Brain pericyte (primary cell): ENCODE data around the gene FAM78A.

ENCODE experiments used
- DNase-seq: peaks from one replicate; pipeline ENCODE4 v3.0.0-alpha.2; 2012; ENCODE audit warnings: low read depth, low spot score

Gene FAM78A, protein sequence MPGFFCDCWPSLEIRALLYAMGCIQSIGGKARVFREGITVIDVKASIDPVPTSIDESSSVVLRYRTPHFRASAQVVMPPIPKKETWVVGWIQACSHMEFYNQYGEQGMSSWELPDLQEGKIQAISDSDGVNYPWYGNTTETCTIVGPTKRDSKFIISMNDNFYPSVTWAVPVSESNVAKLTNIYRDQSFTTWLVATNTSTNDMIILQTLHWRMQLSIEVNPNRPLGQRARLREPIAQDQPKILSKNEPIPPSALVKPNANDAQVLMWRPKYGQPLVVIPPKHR

DNA sequence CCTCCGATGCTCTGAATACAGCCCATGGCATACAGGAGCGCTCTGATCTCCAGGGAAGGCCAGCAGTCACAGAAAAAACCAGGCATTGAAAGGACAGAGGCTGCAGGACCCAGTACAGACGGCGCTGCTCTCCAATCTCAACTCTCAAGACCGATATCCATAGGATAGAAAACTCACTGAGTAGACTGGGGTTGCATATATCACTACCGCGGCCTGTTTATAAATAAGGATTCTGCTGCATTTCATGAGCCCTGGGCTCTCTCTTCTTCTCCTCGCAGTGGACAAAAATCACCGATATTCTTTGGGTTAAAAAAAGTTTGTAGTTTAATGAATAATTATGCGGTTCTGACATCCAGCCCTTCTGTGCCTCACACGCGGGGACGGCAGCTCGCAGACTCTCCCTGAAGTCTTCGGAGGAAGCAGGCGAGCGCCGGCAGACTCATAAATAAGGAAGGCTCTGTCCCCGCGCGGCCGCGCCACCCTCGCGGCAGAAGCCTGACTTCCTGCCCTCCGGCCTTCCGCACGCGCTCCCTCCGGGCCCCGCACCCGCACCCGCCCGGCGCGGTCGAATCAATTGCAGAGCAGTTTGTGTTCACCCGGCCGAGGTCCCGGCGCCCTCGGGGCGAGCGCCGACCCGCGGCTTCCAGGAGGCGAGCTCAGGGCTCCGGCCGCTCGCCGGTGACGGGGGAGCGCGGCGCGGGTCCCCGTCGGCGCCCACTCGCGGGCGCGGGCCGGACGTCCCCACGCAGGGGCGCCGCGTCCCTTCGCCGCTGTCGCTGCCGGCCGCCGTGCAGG lies at the start of gene FAM78A:
Gene FAM78A (minus strand): TSS at position 417 of the 795 bp plus-strand sequence. CDS start 331 bp downstream, at position 86.
- DNase-seq: no peak

DNA sequence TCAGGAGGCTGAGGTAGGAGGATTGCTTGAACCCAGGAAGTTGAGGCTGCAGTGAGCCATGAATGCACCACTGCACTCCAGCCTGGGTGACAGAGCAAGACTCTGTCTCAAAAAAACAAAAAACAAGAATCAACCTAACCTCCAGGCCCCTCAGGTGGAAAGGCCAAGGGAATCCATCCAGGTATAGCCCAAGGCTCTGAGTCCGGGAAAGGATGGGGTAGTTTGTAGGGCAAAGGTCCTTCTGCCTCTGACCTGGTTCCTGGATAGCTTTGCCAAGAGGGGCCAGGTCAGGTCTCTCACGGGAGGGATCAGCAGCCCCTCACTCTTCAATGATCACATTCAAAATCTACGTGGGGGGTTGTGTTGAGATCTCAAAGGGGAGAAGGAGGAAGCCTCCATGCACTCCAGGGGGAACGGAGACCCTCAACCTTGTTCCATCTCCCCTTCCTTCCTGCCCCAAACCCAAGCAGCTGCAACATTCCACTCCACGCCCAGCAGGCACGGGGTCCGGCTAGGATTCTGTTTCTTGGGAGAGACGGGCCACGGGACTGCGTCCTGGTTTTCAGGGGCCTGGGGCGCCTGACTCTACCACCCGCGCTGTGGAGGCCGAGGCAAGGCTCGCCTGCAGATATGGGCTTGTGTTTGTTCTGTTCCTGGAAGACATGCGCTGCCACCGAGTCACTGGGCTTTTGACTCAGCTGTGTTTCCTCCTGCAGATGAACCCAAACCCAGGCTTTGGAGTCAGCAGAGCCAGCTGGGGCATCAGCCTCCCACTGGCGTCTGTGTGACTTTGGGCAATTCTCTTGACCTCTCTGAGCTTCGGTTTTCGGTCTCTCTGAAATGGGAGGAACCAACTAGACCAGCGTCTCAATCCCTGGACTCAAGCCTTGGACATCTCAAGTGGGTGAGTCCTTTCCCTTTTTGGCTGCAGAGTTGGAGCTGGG lies 48.7 kb upstream of the FAM78A start:
- DNase-seq: no peak

DNA sequence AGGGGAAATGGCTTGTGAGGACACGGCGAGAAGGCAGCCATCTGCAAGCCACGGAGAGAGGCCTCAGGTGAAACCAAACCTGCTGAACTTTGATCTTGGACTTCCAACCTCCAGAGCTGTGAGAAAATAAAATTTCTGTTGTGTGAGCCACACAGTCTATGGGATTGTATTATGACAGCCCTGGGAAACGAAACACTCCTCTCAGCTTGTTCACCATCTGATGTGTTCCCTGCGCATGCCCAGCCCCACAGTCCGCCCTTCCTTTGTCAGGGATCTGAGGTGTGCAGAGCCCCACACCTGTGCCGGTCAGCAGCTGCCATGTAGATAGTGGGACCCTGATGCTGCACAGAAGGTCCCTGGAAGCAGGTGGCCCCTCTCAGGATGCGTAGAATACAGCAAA lies 47.3 kb upstream of the FAM78A start:
- no peak for DNase-seq

DNA sequence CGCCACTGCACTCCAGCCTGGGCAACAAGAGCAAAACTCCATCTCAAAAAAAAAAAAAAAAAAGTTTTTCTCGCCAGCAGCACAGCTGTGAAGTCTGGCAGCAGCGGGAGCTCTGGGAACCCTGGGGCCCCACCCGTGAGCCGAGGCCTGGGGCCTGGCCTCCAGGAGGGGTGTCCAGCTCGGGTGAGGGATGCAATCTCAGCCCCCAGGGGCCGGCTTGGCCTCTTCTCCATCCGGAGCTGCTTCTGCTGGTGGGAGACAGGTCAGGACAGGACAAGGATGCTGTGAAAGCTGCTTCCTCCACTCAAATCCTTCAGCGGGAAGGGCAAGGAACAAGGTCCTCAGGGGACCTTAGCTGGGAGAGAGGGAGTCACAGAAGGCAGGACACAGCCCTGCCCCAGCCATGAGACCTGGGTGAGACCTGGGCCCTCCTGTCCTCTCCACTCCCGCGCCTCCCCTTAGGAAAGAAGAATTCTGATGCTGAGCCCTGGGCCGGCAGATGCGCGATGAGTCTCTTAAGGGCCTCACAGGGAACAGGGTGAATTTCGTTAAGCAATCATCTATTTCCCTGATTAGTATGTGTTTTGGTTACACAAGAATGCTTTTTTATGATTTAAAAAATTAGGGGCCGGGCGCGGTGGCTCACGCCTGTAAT lies 43.8 kb upstream of the FAM78A start:
- DNase-seq: no peak

DNA sequence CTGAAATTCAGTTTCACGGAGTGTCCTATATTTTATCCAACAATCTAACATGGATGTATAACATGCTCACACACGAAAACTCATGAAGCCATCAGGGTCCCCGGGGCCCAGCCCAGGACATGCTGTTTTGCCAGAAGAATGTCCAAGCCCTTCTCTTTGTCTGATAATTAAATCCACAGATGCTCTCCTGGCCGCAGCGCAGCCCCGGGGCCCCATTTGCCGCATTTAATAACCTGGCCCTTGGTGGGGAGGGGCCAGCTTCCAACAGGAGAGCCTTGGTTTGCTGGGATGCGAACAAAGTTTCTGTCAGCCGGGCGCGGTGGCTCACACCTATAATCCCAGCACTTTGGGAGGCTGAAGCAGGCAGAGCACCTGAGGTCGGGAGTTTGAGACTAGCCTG lies 43.2 kb upstream of the FAM78A start:
- no peak for DNase-seq

DNA sequence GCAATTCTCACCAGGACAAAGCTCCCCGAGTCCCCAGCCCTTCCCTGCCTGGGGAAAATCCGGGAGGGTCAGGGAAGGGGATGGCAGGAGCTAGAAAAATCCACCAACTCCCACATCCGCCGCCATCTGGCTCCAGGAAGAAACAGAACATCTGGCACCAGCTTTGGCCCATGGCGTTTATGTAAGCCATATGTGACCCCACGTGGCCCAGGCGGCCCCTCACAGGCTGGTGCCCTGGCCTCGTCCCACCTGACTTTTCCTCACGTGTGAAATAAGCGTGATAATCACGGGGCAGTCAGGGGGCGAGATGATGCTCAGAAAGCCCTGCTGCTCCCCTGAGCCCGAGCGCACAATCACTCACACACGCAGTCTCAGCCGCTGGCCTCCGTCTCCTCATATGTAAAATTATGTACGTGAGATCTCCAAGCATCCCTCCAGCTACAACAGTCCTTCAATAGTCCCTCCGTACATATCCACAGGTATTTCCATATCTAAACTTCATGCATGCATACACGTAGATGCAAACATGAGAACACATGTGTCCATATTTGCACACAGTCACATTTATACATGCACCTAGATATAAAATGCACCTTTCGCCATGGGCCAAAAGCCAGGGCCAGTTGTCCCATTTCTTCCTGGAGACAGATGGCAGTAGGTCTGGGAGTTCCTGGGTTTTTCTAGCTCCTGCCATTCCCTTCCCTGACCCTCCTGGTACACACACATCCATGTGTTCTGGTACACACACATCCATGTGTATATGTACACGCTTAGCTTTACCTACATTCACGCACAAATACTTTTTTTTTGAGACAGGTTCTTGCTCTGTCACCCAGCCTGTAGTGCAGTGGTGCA lies 42.1 kb upstream of the FAM78A start:
- DNase-seq: no peak

DNA sequence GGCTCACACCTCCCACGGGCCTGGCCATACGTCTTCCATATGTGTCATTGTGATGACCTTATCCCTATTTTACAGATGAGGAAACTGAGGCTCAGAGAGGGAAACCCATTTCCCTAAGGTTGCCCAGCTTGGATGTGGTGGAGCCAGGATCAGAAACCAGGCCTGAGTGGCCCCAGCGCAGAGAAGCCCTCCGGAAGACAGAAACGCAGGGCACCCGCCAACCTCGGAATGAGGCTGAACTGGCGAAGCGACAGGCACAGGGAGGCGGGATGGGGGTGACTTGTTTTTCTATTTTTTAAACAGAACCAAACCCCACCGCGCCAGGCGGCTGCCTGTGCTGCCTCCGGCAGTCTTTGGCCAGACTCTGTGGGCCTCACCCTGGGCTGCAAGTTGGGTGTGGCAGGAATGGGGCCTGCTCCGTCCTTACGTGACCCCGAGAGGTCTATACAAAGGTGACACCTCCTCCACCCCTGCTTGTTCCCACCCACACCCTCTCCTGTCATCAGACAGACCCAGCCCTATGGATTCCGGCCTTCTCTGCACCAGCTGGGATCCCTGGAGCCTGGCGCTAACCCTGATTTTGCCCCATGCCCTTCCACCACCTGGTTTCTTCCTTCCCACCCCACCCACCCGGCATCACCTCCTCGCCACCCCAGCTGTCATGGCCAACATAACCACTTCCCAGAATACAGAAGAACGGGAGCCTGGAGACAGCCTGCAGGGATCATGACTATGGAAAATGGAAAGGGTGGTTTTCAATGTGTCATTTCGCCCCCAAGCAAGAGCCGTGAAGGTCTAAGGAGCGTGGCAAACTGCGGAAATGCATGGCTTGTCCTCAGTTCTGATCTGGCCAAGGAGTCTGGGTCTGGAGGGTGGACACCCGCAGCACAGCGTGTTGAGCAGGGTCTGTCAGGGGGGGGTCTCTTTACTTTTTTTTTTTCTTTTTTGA lies 36.8 kb upstream of the FAM78A start:
- DNase-seq: no peak

DNA sequence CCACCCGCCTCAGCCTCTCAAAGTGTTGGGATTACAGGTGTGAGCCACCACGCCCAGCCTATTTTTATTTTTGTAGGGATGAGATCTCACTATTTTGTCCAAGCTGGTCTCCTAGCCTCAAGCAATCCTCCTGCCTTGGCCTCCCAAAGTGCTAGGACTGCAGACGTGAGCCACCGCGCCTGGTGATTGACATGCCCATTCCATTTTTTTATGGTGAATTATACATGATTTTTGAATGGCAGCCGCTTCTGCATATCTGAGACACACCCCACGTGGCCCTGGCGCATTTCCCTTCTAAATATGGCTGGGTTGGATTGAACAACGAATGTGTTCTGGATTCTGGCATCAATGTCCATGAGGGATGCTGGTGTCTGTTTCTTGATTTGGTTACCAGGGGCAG lies 35.9 kb upstream of the FAM78A start:
- DNase-seq: no peak

DNA sequence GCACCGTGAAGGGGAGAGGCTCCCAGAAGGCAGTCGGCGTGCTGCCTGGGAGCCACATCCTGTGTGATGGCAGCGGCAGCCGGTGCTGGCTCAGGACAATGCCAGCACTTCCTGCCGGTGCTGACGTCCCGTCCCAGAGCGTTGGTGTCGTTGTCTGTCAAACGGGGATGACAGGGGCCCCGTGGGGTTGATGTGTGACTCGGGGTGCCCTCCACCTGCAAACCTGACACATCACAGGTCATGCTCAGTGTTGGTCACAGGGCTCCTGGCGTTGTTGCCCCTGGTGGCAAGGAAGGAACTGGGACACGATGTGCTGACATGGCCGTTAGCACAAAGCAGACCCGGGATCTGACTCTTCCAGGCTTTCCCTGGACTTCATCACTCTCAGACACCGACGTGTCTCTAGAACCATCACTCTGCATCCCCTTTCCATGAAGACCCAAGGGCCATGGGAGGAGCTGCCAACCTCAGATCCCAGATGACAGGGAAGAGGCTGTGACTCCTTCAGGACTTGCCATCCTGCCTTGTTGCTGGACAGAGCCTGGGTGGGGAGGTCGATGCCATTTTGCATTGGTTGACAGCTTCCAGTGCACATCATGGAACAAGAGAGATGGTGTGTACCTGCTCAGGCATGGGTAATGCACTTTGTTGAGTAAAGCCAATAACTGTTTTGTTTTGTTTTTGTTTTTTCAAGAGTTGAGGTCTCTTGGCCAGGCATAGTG lies 34.7 kb upstream of the FAM78A start:
- no peak for DNase-seq

DNA sequence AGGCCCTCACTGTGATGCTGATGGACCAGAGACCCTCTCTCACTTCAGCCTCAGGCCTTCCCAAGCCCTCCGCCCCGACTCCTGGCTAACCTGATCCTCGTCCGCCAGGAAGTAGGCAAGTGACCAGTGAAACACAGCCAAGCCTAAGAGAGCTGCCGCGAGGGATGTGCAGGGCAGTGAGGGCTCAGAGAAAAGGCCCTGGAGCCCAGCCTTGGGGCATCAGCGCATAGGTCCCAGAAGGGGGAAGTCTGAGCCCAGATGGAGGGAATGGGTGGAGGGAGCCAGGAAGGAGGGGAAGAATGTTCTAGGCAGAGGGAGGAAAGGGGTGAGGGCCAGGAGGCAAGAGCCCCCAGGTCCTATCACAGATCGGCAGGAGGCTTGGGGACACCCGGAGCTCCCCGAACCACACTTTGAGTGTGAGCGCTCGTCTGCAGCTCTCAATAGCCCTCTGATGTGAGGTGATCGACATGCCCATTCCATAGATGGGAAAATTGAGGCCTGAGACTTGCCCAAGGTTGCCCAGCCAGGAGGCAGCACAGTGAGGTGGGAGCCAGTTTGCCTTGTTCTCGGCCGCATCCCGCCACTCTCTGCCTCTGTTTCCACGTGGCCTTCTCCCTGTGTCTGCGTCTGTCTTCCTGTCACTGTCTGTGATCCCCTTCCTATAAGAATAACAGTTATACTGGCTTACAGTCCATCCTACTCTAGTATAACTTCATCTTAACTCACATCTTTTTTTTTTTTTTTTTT lies 33.4 kb upstream of the FAM78A start:
- DNase-seq: no peak

DNA sequence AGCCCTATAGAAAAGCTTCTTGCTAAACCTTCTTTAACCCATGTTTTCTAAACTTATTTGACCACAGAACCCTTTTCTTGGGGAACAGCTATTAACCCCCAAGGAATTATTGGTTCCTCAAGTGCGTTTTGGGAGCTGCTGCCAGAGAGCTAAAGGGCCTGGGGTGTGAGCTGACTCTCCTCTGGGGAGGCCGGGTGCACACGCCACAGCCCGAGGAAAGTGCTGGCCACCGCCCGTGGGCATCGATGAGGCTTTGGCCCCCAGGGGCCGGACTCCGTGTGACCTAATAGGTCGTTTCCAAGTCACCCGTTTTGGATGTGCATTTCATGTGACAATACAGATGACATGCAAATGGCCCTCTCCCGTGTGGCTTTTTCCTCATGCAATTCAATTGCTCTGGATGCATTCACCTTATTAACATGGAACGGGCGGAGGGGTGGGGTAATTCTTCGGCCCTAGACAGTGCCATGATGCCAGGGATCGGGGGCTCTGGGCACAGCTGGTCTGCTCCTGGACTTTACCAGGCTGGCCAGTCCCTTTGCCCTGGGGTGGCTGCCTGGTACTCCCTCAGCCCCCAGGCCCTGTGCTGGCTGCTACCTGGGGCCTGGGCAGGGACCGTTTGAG lies 32.7 kb upstream of the FAM78A start:
- no peak for DNase-seq

DNA sequence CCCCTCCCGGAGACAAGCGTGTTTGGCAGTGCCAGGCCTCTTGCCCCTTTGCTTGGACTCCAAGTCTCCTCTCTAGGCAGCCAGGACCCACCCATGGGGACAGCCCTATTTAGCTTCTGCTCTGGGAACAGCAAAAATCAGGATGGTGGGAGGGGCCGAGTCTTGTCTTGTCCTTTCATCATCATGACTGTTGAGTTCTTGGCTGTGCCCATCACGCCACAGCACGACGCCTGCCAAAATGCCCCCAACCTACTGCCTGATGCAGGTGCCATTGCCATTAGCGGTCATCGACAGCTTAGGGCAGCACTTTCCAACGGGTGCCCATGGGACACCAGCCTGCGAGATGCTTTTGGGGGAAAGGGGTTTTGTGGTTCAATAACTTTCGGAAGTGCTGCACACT lies 32.1 kb upstream of the FAM78A start:
- no peak for DNase-seq

DNA sequence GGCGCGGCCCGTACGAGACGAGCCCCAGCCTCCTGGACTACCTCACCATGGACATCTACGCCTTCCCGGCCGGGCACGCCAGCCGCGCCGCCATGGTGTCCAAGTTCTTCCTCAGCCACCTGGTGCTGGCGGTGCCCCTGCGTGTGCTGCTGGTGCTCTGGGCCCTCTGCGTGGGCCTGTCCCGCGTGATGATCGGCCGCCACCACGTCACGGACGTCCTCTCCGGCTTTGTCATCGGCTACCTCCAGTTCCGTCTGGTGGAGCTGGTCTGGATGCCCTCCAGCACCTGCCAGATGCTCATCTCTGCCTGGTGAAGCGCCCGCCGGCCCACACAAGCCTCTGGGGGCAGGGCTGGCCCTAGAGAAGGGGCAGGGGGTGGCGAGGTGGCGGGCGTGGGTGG lies 31.7 kb upstream of the FAM78A start:
- no peak for DNase-seq

DNA sequence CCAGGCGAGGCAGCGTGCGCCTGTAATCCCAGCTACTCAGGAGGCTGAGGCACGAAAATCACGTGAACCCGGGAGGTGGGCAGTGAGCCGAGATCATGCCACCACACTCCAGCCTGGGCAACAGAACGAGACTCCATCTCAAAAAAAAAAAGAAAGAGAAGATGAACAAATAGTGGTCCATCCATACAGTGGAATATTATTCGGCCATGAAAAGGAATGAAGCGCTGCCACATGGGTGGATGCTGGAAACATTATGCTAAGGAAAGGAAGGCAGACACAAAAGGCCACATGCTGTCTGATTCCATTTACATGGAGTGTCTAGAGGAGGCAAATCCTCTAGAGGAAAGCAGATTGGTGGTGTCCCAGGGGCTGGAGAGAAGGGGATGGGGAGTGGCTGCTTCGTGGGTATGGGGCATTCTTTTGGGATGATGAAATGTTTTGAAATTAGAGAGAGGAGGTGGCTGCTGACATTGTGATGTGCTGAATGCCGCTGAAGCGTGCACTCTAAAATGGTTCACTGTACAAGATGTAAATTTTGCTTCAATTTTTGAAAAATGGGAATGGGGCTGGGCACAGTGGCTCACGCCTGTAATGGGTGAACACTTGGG lies 30.2 kb upstream of the FAM78A start:
- no peak for DNase-seq

DNA sequence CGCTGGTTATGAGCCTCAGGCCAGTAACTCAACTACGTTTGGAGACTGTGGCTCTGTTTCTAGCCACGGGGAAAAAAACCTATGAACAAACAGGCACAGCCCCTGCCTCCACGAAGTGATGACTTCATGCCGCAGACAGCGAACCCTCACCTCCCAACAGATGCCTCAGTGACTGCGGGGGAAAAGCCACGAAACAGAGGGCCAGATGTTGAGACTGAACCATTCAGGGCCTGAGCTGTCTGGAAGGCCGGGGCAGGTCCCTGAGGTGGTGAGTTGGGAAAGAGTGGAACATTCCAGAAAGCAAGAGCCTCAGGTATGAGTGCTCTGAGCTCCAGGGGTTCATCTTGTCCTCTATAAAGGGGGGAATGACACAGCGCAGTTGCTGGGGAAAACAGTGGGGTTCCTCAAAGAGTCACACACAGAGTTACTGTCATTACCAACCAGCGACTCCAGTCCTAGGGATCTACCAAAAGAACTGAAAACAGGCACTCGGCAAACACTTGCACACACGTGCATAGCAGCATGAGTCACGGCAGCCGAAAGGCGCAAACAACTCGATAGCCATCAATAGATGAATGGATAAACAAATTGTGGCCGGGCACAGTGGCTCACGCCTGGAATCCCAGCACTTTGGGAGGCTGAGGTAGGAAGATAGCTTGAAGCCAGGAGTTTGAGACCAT lies 28.5 kb upstream of the FAM78A start:
- no peak for DNase-seq
